GM18861 (cell line): Measurements from ENCODE around the gene VPS72.
"Not testable (repeated sequence)": the region's sequence is repeated elsewhere in the genome, so short reads cannot be mapped to it uniquely, and the experiment has no call there.

Experiments used
- ATAC-seq: cut with Tn5 transposase; IDR thresholded peaks from one replicate; pipeline ENCODE4 v1.9.1; 2021; ENCODE audit not compliant: unreplicated experiment

VPS72 gene, protein sequence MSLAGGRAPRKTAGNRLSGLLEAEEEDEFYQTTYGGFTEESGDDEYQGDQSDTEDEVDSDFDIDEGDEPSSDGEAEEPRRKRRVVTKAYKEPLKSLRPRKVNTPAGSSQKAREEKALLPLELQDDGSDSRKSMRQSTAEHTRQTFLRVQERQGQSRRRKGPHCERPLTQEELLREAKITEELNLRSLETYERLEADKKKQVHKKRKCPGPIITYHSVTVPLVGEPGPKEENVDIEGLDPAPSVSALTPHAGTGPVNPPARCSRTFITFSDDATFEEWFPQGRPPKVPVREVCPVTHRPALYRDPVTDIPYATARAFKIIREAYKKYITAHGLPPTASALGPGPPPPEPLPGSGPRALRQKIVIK

DNA sequence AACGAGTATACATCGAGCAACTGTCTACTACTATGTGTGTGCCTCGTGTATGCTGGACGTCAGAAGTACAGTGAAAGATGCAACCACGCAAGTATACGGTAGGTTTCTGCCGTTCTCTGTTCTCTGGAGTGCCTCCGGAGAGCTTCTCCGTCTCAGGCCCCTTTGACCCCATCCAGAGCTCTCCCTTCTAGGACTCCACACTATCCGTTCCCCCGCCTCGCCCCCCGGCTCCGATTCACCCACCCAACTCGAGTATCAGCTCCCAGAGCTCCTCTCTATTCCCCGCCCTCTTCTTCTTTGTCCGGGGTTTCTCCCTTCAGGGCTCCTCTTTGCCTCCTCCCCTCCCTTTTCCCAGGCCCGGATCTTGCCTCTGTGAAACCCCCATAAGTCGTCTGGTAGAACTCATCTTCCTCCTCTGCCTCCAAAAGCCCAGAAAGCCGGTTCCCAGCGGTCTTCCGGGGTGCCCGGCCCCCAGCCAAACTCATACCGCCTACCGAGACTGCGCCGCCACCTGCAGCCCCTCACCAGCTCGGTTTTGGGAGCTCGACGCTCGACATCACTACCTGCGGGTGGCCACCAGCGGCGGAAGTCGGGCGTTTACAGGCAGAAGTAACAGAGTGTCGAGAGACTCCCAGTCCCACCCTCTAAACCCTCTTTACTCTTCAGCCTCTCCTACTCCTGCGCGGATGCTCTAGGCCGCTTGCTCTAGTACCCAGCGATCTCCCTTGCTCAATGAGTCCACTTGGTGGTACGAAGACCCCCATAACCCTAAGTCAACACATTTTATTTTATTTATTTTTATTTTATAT is at the start of gene VPS72:
VPS72 (minus strand) TSS at position 561 of the 809 bp plus-strand sequence; CDS start at position 485, 76 bp downstream.
- ATAC-seq = peak; percentile 81

DNA sequence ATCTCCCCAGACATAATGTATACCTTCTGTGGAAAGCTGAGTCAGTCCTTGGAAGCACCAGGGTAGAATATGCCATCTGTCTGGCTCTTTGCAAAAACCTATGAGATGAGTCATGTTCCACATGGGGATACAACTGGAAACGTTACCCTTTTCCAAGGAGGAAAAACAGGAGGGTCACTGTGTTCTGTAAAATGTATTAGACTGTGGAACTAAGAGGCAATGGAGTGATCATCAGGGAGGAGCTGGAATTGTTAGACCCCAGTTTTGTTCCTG is 48.4 kb upstream of the VPS72 start:
- ATAC-seq = no peak

DNA sequence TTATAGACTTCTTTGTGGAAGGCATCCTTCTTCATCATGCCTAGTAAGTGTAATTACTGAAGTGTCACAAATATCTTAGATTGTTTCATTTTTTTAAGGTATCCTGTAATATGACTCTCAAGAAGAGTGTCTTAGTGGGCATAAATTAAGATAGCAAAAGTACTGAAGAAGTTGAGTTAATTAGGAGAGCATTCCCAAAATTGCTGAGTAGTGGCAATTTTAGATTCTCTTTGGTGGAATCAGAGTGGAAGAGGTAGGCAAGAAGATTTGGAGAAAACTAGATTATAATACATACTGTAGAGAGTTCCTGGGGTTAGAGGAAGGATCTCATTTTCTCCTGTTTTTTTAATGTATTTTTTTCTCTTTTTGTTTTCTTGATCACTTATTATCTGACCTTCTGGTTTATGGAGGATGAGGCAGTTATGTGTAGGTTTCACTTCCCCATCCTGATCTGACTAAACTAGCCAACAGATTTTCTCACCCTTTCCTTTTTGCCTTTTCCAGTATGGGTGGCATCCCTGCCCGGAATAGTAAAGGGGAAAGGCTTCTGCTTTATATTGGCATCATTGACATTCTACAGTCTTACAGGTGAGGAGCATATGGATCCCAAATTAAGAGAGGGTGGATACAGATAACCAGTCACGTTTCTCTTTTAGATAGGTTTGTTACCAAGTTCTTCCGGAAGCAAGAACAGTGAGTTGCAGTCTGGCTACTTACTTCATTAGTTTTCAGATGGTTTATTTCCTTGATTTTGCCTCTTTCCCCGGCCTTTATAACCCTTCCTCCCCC is 47.9 kb upstream of the VPS72 start:
- ATAC-seq = no peak

DNA sequence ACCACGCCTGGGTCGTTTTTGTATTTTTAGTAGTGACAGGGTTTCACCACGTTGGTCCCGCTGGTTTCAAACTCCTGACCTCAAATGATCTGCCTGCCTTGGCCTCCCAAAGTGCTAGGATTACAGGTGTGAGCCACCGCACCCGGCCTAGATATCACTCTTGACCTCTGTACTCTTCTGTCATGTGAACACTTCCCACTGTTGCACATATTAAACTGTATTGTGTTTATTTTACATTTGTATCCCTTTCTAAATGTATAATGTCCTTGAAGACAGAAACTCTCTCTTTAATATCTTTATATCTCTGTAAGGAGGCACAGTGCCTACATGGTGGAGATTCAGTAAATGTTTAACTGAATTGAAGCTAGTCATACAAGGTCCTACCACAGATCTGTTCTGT is 45.2 kb upstream of the VPS72 start:
- no peak for ATAC-seq

DNA sequence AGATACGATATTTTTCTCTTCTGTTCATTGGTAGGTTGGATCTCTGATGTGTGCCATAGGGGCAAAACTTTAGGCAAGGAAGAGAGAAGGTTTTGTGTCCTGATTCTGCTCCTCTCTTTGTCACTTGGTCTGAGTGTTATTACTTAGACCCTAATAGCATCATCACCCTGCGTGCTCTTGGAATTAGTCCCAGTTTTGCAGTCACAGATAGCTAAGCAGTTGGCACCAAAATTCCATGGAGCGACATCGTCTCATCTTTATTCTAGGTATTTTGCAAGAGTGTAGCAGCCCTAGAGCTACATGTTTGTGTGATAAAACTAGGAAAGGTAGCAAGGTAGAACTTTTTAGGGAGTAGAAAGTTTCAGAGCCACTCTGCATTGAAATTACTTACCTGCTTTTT is 32.1 kb upstream of the VPS72 start:
- no peak for ATAC-seq

DNA sequence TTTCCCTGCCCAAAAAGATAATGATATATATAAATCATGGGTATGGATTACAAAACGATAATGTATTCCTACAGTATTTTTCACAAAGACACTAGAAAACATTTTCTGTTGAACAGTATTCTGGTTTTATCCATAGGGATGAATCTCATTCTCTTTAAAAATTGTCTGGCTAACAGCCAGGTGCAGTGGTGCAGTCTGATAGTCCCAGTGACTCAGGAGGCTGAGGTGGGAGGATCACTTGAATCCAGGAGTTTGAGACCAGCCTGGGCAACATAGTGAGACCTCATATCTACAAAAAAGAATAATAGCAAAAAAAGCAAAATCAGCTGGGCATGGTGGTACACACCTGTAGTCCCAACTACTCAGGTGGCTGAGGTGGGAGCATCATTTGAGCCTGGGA is 31.6 kb upstream of the VPS72 start:
- no peak for ATAC-seq

DNA sequence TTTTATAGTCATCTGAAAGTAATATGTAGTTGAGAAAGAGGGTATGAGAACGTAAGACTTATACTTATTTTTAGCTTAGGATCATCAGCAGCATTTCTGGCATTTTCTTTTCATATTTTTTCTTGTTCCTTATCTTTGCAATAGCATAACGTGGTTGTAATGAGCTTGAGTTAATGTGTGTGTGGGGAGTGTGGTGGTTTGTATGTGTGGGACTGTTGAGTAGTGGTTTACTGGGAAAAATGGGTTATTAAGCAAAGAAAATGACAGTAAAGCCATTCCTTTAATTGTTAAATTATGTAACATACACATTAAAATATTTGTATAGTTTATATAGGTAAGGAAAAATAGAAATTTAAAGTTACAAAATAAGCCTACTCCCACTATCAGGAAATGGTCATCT is 23.6 kb upstream of the VPS72 start:
- ATAC-seq = no peak

DNA sequence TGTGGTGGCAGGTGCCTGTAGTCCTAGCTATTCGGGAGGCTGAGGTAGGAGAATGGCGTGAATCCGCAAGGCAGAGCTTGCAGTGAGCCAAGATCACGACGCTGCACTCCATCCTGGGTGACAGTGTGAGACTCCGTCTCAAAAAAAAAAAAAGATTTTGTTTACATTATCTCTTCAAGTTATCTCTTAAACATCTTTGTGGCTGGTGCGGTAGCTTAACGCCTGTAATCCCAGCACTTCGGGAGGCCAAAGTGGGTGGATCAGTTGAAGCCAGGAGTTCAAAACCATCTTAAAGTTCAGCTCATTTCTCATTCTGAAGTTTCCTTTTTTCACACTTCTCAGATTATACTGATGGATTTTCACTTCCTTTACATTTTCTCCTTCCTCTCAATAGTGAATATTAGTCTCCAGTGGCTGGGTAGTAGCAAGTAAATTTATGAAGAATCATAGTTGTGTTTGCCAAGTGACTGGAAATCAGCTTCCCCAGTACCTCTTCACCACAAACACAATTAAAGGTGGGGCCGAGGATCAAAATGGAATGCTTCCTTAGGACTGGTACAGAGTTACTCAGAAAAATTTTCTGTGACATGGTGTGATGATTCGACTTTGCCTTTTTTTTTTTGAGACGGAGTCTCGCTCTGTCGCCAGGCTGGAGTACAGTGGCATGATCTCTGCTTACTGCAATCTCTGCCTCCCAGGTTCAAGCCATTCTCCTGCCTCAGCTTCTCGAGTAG is 22.1 kb upstream of the VPS72 start:
- no peak for ATAC-seq

DNA sequence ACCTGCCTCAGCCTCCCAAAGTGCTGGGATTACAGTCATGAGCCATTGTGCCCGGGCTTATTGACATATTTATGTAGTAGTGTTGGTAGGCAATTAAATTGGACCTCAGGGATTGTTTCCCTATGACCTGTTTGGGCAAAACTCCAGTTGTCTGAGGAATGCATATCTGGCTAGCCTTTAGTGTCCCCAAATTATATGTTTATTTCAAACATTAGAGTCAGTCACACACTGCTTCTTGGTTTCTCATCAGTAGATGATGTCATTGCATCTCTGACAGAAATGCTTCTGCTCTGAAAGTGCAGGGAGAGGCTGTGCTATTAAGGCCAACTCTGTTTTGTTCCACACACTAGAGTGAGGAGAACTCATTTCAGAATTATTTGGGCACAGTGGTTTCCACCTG is 20.8 kb upstream of the VPS72 start:
- no peak for ATAC-seq

DNA sequence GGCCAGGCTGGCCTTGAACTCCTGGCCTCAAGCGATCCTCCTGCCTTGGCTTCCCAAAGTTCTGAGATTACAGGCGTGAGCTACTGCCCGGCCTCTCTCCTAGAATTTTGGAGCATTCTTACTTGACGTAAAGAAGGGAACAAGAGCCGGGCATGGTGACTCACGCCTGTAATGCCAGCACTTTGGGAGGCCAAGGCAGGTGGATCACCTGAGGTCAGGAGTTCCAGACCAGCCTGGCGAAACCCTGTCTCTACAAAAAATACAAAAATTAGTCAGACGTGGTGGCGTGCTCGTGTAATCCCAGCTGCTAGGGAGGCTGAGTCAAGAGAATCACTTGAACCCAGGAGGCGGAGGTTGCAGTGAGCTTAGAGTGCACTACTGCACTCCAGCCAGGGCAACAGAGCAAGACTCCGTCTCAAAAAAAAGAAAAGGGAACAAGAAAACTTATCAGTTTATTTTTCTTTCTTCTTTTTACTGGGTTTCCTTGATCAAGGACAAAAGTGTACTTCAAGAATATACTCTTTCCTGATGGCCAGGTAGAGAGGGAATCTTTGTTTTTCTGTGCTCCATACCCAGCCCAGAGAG is 15.5 kb upstream of the VPS72 start:
- ATAC-seq = not testable (repeated sequence)

DNA sequence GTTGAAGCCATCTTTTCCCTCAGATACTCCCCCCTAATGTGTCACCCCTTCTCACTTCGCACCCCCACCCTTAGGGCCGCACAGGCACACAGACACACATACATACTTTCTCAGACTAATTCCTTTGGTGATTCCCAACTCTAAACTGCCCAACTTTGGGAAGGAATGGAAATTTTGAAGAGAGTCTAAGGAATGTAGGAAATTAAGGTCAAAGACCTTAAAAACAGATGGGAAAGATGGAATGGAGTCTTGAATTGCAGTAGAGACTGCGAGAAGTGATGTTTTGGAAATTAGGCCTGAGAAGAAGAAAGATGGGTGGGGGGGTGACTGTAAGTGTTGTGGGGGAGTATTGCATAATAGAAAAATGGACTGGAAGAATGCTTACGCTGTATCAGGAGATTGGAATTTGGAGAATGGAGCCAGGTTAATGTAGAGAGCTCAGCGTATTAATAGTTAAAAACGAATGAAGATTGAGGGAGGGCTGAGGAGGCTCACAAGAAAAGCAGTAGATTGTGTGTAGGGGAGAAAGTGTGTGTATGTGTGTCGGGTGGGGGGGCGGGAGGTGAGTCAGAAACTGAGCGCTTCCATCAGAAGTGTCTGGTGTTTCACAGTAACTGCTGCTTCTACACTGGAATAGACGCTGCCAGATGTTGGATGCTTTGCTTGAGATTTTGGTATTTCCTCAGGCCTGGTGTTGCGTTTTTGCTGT is 10.0 kb upstream of the VPS72 start:
- no peak for ATAC-seq

DNA sequence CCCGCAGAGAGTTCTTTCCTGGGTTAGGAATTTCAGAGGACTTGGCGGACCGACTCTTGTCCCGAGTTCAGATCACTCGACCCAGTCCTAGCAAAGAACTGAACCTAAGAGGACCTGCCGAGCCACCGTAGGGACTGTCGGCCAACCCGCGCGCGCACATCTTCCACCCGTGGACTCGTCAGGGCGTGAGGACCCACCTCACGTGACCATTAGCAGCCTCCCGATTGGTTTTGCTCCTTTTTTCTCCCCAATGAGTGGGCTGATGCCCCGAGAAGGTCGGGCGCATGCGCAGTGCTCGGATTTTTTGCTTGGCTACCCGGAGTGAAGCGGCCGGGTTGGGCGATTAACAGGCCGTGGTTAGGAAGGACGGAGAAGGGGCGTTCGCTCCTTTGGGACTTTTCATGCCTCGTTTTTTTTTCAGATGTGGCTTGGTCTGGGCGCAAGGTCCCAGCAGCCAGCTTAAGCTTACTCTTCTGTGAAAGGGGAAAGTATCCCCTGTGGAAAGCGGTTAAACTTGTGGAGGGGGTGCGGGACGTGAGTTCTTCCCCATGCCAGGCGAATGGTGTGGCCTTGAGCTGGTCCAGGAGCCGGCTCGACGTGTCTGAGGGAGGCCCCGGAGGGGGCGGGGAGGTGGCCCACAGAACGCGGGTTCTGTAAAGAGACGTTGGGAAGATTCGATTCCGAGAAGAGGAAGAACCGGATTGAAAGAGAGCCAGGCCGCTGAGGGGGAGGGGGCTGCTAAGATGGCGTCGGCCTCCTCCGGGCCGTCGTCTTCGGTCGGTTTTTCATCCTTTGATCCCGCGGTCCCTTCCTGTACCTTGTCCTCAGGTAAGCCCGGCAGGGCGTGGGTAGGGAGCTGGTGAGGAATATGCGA is 8.5 kb upstream of the VPS72 start, which contains the start of gene PIP5K1A:
PIP5K1A (plus strand) TSS at position 299 of the 874 bp plus-strand sequence; CDS start at position 744, 445 bp downstream.
- ATAC-seq = peak; percentile 76

DNA sequence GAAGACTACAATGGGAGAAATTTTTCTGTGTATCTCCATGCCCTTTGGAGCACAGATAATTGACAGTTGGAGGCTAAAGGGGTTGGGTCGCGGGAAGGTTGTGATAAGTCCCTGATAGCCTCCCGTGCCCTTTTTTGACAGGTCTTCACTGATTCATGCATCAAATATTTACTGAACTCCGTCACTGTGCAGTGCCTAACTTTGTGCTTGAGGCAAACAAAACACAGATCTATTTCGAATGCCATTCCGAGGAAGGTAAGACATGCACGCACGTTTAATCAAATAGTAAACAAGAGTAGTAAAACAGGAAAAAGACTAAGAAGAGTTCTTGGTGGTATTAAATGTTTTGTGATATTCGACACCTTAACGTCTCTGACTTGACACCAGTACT is 7.9 kb upstream of the VPS72 start:
- no peak for ATAC-seq

DNA sequence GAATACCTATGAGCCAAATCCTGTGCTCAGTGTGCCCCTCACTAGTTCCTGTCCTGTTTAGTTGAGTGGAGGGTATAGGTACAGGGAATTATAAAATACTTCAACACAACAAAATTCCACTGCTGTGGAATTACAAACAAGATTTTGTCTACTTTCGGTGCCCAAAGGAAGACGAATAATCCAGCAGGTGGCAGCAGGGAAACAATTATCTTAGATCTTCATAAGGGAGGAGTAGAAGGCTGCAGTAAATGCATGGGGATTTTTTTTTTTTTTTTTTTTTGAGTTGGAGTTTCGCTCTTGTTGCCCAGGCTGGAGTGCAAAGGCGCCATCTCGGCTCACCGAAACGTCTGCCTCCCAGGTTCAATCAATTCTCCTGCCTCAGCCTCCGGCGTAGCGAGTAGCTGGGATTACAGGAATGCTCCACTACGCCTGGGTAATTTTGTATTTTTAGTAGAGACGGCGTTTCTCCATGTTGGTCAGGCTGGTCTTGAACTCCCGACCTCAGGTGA is 6.3 kb upstream of the VPS72 start:
- ATAC-seq = no peak

DNA sequence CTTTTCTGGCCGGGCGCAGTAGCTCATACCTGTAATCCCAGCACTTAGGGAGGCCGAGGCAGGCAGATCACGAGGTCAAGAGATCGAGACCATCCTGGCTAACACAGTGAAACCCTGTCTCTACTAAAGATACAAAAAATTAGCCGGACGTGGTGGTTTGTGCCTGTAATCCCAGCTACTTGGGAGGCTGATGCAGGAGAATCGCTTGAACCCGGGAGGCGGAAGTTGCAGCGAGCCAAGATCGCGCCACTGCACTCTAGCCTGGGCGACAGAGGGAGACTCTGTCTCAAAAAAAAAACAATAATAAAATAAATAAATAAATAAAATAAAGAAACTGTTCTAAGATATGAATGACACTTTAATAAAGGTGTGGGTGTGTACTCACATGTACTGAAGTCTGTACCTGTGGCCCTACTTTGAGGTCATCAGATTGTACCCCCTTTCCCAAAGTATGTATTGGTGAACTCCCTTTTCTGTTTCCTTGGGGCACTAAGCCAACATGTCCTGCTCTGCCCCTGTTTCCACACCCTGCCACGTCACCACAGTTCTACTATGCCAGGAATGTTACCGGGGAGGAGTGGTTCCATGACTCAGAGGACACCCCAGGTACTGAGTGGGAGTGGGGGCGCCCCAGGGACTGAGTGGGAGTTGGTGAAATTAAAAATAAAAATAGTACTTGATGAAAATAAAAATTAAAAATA is 5.0 kb upstream of the VPS72 start:
- not testable (repeated sequence) for ATAC-seq

DNA sequence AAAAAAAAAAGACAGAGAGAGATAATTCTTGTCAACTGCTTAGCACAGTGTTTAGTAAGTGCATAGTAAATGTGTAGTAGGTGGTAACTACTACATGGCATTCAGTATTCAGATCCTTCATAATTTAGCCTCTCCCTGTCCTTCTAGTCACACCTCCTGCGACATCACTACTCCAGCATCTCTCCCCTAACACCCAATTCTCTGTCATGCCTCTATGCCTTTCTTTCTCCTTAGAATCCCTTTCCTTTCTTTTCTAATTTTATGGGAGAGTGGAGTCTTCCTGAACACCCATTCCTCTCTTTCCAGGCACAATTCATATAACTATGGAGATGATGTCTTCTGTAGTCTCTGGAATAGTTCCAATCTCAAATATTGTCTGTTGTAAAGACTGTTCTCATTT is 3.9 kb upstream of the VPS72 start:
- no peak for ATAC-seq

DNA sequence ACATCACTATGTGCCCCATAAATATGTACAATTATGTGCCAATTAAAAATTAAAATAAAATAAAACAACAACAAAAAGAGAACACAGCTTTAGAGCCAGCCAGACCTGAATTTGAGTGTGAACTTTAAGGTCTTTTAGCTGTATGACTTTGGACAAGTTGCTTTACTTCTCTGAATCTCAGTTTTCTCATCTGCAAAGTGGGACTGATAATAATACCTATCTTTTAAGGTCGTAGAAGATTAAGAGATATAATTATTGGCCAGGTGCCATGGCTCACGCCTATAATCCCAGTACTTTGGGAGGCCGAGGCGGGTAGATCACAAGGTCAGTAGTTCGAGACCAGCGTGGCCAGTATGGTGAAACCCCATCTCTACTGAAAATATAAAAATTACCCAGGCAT is 3.3 kb upstream of the VPS72 start:
- ATAC-seq = no peak

DNA sequence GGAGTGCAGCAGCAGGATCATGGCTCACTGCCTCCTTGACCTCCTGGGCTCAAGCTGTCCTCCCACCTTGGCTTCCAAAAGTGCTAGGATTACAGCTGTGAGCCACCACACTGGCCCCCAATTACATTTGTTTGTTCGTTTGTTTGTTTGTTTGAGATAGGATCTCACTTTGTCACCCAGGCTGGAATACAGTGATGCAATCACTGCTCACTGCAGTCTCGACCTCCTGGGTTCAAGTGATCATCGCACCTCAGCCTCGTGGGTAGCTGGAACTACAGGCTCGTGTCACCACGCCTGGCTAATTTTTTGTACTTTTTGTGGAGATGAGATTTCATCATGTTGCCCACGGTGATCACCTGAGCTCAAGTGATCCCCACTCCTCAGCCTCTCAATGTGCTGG is 2.0 kb upstream of the VPS72 start:
- no peak for ATAC-seq
